Karpas-422 (cell line): ENCODE results near the gene LAMB1. TPM values are rescaled to one million over a fixed set of nuclear protein-coding genes. Genes with fewer than 3 reads are reported as not detected.

Experiments
- DNase-seq: peaks from one replicate; pipeline ENCODE4 v3.0.0-alpha.2; 2015
- H2AFZ ChIP-seq: fragments of 200-600 bp; sonication (generic); 2 replicates; pipeline ENCODE4 v1.6.1; 2014; ENCODE audit warnings: antibody characterized with exemption, low read length, mixed read lengths
- H3K27ac ChIP-seq: fragments of 200-600 bp; sonication (generic); 2 replicates; pipeline ENCODE4 v1.5.1; 2014; ENCODE audit warnings: mild to moderate bottlenecking, low read length, moderate library complexity
- H3K27me3 ChIP-seq: fragments of 200-600 bp; sonication (generic); 2 replicates; pipeline ENCODE4 v1.6.1; 2014; ENCODE audit warnings: low read length, mixed read lengths
- H3K36me3 ChIP-seq: fragments of 200-600 bp; sonication (generic); 2 replicates; pipeline ENCODE4 v1.6.1; 2014; ENCODE audit warnings: low read length, mixed read lengths; ENCODE audit not compliant: insufficient read depth
- H3K4me1 ChIP-seq: fragments of 200-600 bp; sonication (generic); 2 replicates; pipeline ENCODE4 v1.6.1; 2014; ENCODE audit warnings: mild to moderate bottlenecking, low read length, mixed read lengths
- H3K4me2 ChIP-seq: fragments of 200-600 bp; sonication (generic); 2 replicates; pipeline ENCODE4 v1.6.1; 2014; ENCODE audit warnings: low read length, low read depth, mild to moderate bottlenecking; ENCODE audit not compliant: poor library complexity, severe bottlenecking
- H3K4me3 ChIP-seq: fragments of 200-600 bp; sonication (generic); 2 replicates; pipeline ENCODE4 v1.5.1; 2014; ENCODE audit warnings: mild to moderate bottlenecking, antibody characterized with exemption, low read length, mixed read lengths
- H3K79me2 ChIP-seq: fragments of 200-600 bp; sonication (generic); 2 replicates; pipeline ENCODE4 v1.6.1; 2014; ENCODE audit warnings: mild to moderate bottlenecking, low read length, mixed read lengths
- H3K9ac ChIP-seq: fragments of 200-600 bp; sonication (generic); 2 replicates; pipeline ENCODE4 v1.6.0; 2014; ENCODE audit warnings: low read length
- H3K9me2 ChIP-seq: fragments of 200-600 bp; sonication (generic), shearing (Covaris generic); replicated peaks from 2 replicates; pipeline ENCODE4 v1.6.0; 2014; ENCODE audit warnings: mild to moderate bottlenecking, low read length, moderate library complexity; ENCODE audit not compliant: insufficient read depth
- H3K9me3 ChIP-seq: fragments of 300-700, 200-600 bp; sonication (generic); 2 replicates; pipeline ENCODE4 v1.6.1; 2014; ENCODE audit warnings: low read length, mixed read lengths
- H4K20me1 ChIP-seq: fragments of 200-600 bp; sonication (generic); 2 replicates; pipeline ENCODE4 v1.6.1; 2014; ENCODE audit warnings: mild to moderate bottlenecking, antibody characterized with exemption, low read length, low read depth; ENCODE audit not compliant: insufficient read depth
- total RNA-seq: library from RNA; depleted of rRNA; stranded (reverse); fragments of >200 nt; shearing (Covaris generic); gene quantifications from 2 replicates; pipeline ENCODE4 v1.2.3, GENCODE V29; 2014; ENCODE audit warnings: low replicate concordance; rRNA removed

LAMB1 gene
- total RNA-seq = not detected in 2 replicates

DNA sequence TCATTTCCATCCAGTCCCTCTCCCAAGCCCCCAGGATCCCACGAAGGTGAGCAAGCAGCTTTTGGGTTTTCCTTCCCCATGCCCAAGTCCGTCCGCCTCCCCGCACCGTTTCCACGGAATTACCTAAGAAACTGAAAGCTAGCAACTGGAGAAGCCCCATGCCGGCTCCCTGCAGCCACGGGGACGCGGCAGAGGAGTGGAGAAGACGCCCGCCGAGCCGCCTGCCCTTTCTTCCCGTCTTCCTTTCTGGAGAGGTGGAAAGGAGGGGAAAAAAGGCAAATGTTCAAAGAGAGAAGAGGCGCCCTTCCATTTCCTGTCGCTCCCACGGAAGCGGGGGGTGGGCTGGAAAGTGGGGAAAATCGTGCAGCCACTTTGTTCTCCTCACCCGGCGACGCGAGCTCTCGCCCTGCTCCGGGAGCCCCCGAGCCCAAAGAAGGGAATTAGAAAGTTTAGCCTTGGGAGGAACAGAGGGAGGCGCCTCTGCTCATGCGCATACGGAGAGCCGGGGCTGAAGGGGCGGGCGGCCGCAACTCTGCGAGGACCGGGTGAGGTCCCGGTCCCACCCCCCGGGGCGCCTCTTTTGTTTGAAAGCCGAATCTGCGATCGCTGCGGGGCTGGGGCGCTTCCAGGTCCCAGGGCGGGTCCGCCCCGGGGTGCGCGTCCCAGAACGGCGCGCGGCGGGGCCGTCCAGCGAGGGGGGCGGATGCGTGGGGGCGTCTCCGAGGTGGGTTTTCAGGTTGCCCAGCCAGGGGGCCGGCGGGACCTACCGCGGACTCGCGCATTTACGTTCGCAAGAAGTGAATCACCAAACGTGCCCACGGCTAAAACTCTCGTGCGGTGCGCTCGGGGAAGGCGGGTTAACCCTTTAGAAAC, at the start of gene LAMB1:
LAMB1 (minus strand) TSS at position 436 of the 873 bp plus-strand sequence; CDS start at position 160, 276 bp downstream.
- Histone ChIP-seq H3K9me3 (no peaks in the 10 kb centered on the region), H3K9me2 (no peaks in the 10 kb centered on the region), H3K4me1 (no peaks in the 10 kb centered on the region), H3K27me3 (0 out of 2 replicates have a peak, but pooled peaks cover 3% of the 10 kb centered on the region), H3K4me2 (no peak within 1 kb of the TSS), H3K79me2 (no peaks in the 10 kb centered on the region), H3K9ac (no peak within 1 kb of the TSS), H3K27ac (no peak within 1 kb of the TSS), H4K20me1 (no peaks in the 10 kb centered on the region), H3K4me3 (no peak within 1 kb of the TSS), H2AFZ (no peak within 1 kb of the TSS), H3K36me3 (no peaks in the 10 kb centered on the region)
- no peak for DNase-seq

DNA sequence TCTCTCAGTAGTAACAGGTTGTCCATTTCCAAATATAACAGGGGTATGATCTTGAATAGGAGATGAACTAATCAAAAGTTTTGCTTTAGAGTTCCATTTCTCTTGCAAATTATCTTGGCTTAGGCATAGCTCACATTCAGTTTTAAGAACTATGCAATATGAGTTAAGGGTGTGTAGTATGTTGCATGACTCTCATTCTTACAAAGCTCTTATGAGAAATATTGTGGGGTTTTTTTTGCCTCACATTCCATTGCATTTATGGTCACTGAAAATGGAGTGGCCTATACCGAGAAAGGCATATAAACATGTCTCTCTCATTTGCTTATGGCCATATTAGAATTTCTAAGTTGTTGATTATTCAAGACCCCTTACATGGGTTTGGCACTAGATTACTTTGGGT, 48.5 kb upstream of the LAMB1 start:
- Histone ChIP-seq H3K4me1 (no peaks in the 10 kb centered on the region), H3K79me2 (no peaks in the 10 kb centered on the region), H3K27ac (no peak overlapping the region), H3K9me3 (no peaks in the 10 kb centered on the region), H3K27me3 (no peaks in the 10 kb centered on the region), H3K4me2 (no peak overlapping the region), H4K20me1 (no peaks in the 10 kb centered on the region), H3K9me2 (no peaks in the 10 kb centered on the region), H3K4me3 (no peak overlapping the region), H3K9ac (no peak overlapping the region), H2AFZ (no peak overlapping the region), H3K36me3 (no peaks in the 10 kb centered on the region)
- no peak for DNase-seq

DNA sequence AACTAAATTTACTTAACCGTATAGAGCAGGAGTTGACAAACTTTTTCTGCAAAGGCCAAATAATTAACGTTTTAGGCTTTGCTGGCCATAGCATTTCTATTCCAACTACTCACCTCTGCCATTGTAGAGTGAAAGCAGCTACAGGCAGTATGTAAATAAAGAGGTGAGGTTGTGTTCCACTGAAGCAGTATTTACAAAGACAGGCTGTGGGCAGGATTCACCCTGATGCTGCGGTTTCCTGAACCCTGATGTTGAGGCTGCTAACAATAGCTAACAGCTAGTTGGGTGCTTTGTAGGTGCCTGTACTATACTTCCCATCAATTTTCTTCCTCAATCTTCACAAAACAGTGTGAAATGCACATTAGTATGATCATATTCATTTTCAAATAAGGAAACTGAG, 47.0 kb upstream of the LAMB1 start:
- Histone ChIP-seq H3K4me2 (no peak overlapping the region), H3K27ac (no peak overlapping the region), H3K36me3 (no peaks in the 10 kb centered on the region), H2AFZ (no peak overlapping the region), H4K20me1 (no peaks in the 10 kb centered on the region), H3K9me3 (no peaks in the 10 kb centered on the region), H3K9me2 (no peaks in the 10 kb centered on the region), H3K9ac (no peak overlapping the region), H3K27me3 (no peaks in the 10 kb centered on the region), H3K4me1 (no peaks in the 10 kb centered on the region), H3K4me3 (no peak overlapping the region), H3K79me2 (no peaks in the 10 kb centered on the region)
- DNase-seq = no peak

DNA sequence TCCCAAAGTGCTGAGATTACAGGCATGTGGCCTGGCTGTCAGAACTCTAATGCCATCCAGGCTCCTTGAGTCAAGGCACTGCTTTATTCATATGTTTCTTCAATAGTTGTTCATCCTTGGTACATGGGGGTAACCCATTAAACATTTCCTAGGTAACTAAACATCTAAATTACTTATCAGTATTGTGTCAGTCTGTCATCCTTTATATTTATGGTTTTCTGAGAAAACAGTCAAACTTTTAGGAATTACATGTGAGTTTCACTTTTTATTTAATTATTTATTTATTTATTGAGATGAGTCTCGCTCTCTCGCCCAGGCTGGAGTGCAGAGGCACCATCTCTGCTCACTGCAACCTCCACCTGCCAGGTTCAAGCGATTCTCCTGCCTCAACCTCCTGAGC, 45.5 kb upstream of the LAMB1 start:
- H3K27ac ChIP-seq = no peak overlapping the region
- H3K36me3 ChIP-seq = no peaks in the 10 kb centered on the region
- no peaks in the 10 kb centered on the region for H4K20me1 ChIP-seq
- no peaks in the 10 kb centered on the region for H3K9me3 ChIP-seq
- H3K9ac ChIP-seq = no peak overlapping the region
- no peak overlapping the region for H3K4me2 ChIP-seq
- H3K4me3 ChIP-seq = no peak overlapping the region
- H3K79me2 ChIP-seq = no peaks in the 10 kb centered on the region
- H3K4me1 ChIP-seq = no peaks in the 10 kb centered on the region
- no peaks in the 10 kb centered on the region for H3K27me3 ChIP-seq
- H3K9me2 ChIP-seq = no peaks in the 10 kb centered on the region
- H2AFZ ChIP-seq = no peak overlapping the region
- no peak for DNase-seq

DNA sequence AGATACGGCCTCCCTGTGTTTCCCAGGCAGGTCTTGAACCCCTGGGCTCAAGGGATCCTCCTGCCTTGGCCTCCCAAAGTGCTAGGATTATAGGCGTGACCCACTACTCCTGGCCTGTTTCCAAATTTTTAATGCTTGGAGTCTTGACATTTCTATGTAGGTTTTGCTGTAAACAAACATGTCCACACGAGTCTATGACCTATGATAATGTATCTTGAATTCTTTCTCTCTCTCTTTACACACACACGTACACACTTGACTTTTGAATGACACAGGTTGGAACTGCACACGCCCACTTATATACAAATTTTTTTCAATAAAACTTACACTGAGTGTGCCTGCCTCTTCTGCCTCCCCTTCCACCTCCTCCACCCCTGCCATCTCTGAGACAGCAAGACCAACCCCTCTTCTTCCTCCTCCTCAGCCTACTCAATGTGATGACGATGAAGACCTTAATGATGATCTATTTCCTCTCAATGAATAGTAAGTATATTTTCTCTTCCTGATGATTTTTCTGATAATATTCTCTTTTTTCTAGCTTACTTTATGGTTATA, 44.1 kb upstream of the LAMB1 start:
- Histone ChIP-seq H2AFZ (no peak overlapping the region), H3K79me2 (no peaks in the 10 kb centered on the region), H3K36me3 (no peaks in the 10 kb centered on the region), H4K20me1 (no peaks in the 10 kb centered on the region), H3K9ac (no peak overlapping the region), H3K4me3 (no peak overlapping the region), H3K4me1 (no peaks in the 10 kb centered on the region), H3K4me2 (no peak overlapping the region), H3K27me3 (no peaks in the 10 kb centered on the region), H3K27ac (no peak overlapping the region), H3K9me3 (no peaks in the 10 kb centered on the region), H3K9me2 (no peaks in the 10 kb centered on the region)
- DNase-seq = no peak

DNA sequence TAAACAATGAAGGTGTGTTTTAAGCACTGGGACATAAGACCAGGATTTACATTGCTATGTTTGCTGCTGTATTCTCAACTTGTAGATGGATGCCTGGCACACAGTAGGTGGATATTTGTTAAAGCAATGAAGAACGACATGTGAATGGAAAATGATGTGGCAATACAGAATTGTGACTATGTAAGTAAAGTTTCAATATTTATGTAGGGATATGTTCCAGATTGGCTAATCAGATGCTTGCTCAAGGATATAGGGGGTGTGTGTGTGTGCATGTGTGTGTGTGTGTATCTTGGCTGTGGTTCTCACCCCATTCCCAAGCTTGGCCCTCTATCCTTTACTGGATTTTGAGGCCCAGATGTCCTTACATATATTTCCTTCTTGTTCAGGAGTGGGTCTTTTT, 42.7 kb upstream of the LAMB1 start:
- no peak overlapping the region for H2AFZ ChIP-seq

DNA sequence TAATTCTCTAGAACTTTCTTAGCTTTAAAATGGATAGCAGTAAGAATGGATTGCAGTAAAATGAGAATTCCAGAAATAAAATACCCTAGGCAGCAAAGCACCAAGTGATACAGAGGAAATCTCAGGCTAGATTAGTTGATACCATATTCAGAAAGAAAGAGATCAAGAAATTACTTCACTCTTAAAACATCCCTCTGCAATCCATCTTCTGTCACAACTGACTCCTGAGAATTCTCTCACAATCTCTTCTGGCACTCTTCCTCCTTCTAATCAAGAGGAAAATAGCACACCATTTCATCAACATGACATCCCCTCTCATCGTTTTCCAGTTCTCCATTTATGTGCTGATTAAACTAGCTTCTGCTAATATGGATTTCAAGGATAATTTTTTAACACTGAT, 42.2 kb upstream of the LAMB1 start:
- Histone ChIP-seq H3K4me1 (no peaks in the 10 kb centered on the region), H3K36me3 (no peaks in the 10 kb centered on the region), H3K27me3 (0 out of 2 replicates have a peak, but pooled peaks cover 2% of the 10 kb centered on the region), H3K4me3 (no peak overlapping the region), H2AFZ (no peak overlapping the region), H4K20me1 (no peaks in the 10 kb centered on the region), H3K9me2 (no peaks in the 10 kb centered on the region), H3K9me3 (no peaks in the 10 kb centered on the region), H3K9ac (no peak overlapping the region), H3K79me2 (no peaks in the 10 kb centered on the region), H3K4me2 (no peak overlapping the region), H3K27ac (no peak overlapping the region)
- DNase-seq = no peak

More for the DNA sequence above, 42.7 kb upstream of the LAMB1 start:
- H3K36me3 ChIP-seq = no peaks in the 10 kb centered on the region
- no peak overlapping the region for H3K9ac ChIP-seq
- no peaks in the 10 kb centered on the region for H3K79me2 ChIP-seq
- no peak for DNase-seq
- no peaks in the 10 kb centered on the region for H3K4me1 ChIP-seq
- no peaks in the 10 kb centered on the region for H4K20me1 ChIP-seq
- H3K27ac ChIP-seq = no peak overlapping the region
- H3K9me3 ChIP-seq = no peaks in the 10 kb centered on the region
- H3K4me3 ChIP-seq = no peak overlapping the region
- H3K4me2 ChIP-seq = no peak overlapping the region
- no peaks in the 10 kb centered on the region for H3K9me2 ChIP-seq
- no peaks in the 10 kb centered on the region for H3K27me3 ChIP-seq

DNA sequence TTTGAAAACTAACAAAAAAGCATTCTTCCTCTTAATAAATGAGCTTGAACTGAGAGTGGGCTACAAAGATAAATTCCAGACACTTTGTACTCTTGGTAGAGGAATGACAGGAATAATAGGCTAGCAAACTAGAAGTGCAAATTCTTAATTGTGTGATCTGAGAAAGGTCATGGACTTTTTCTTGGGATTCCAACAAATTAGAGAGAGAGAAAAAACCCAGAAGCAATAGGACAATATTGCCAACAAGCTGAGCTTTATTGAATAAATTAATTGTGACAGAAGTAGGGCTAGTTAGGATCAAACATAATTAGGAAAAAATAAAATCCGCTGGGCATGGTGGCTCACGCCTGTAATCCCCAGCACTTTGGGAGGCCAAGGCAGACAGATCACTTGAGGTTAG, 41.4 kb upstream of the LAMB1 start:
- Histone ChIP-seq H3K36me3 (no peaks in the 10 kb centered on the region), H3K9me3 (no peaks in the 10 kb centered on the region), H2AFZ (no peak overlapping the region), H3K4me2 (no peak overlapping the region), H3K79me2 (no peaks in the 10 kb centered on the region), H4K20me1 (no peaks in the 10 kb centered on the region), H3K9me2 (no peaks in the 10 kb centered on the region), H3K27ac (no peak overlapping the region), H3K9ac (no peak overlapping the region), H3K4me3 (no peak overlapping the region), H3K27me3 (0 out of 2 replicates have a peak, but pooled peaks cover 2% of the 10 kb centered on the region), H3K4me1 (no peaks in the 10 kb centered on the region)
- DNase-seq = no peak
